ENCODE data around the gene TTLL1. TPM values are rescaled to one million over a fixed set of nuclear protein-coding genes. Genes with fewer than 3 reads are reported as not detected.

TTLL1 gene
- total and polyA plus RNA-seq, 9 of the 15 experiments (the other 6 are each of a cell fraction or from before 2014, with no cell fraction given): 0.06 to 0.85 (median 0.17) TPM

DNA sequence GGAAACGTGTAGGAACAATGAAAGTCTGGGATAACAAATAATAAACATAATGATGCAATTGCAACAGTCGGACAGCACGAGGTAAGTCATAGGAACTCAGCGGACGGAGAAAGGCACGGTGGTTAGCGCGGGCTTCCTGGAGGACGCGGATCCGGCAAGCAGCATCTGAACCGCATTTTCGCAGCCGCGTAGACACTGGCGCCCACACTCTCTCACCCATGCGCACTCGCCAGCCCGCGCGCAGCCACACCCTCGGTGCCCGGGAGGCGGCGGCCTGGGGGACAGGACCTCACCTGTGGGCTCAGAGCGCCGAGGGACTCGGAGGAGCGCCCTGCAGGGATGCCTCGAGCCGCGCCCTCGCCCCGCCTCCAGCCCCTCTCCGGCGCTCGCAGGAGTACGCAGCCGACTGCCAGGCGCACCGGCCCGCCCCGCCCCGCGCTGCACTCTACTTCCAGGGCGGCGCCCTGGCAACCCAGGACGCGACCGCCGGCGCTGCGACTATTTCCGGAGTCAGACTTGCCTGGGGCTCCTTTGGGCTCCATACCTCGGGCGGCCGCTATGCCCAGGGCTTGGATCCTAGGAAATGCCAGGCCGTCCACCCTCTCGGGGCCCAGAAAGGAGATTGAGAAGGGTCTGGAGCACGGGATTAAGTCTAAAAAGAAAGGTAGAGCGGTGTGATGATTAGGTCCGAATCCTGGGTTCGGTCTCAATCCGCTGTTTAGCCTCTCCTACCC is at the start of gene TTLL1 (continued):
- peak in 1 of 2 experiments; percentile 72 for TF ChIP-seq E2F6 (IDR thresholded peaks at IDR 0.05; ENCODE audit: borderline replicate concordance in 1 of 2, extremely low read depth in 1 of 2, insufficient read depth in 1 of 2, insufficient read length in 1 of 2, low read depth in 1 of 2, low read length in 1 of 2, poor library complexity in 1 of 2, severe bottlenecking in 1 of 2)
- TF ChIP-seq KDM4B (IDR thresholded peaks at IDR 0.05; ENCODE audit: borderline replicate concordance in 2 of 2, low read depth in 1 of 2): peak in 1 of 2 experiments; percentile 88; a peak in 1 of 4 replicates
- peak; percentile 84; the same call in 1 of the 2 replicates for TF ChIP-seq NKRF (IDR thresholded peaks at IDR 0.05; ENCODE audit: borderline replicate concordance)
- no peak for TF ChIP-seq CREB3 (tag; conservative IDR thresholded peaks at IDR 0.05; ENCODE audit: low read depth)
- no peak for TF ChIP-seq RCOR1 (IDR thresholded peaks at IDR 0.05; ENCODE audit: borderline replicate concordance in 1 of 2, low read depth in 2 of 2, low read length in 2 of 2)
- TF ChIP-seq KLF13 (tag; IDR thresholded peaks at IDR 0.05; ENCODE audit: borderline replicate concordance, low read depth): peak; percentile 60; the same call in 1 of the 2 replicates
- no peak for TF ChIP-seq CREB5 (CRISPR knock-in tag; IDR thresholded peaks at IDR 0.05)
- no peak for TF ChIP-seq TFE3 (CRISPR knock-in tag; IDR thresholded peaks at IDR 0.05)
- TF ChIP-seq PHF8 (IDR thresholded peaks at IDR 0.05; ENCODE audit: borderline replicate concordance, low read length): peak; percentile 63; the same call in 1 of the 2 replicates
- TF ChIP-seq ZNF408 (CRISPR knock-in tag; IDR thresholded peaks at IDR 0.05; ENCODE audit: low read depth): no peak
- no peak for TF ChIP-seq NONO (IDR thresholded peaks at IDR 0.05; ENCODE audit: low read depth in 2 of 2, low read length in 1 of 2)
- TF ChIP-seq SAP30 (IDR thresholded peaks at IDR 0.05; ENCODE audit: borderline replicate concordance, insufficient read depth, low read depth, low read length, poor library complexity, severe bottlenecking): peak; percentile 62
- 0 out of 2 replicates have a peak, but pooled peaks have one; percentile 8 for TF ChIP-seq BHLHE40 (IDR thresholded peaks at IDR 0.05; ENCODE audit: low read length)
- peak; percentile 74 to 79 for TF ChIP-seq MAZ (CRISPR knock-in tag; conservative IDR thresholded peaks at IDR 0.05 in 1 of 2, IDR thresholded peaks at IDR 0.05 in 1 of 2)
- TF ChIP-seq RBBP5 (IDR thresholded peaks at IDR 0.05; ENCODE audit: borderline replicate concordance, insufficient read depth, low read length, poor library complexity, severe bottlenecking): peak; percentile 24
- TF ChIP-seq ZNF316 (IDR thresholded peaks at IDR 0.05): peak; percentile 68
- TF ChIP-seq KDM2B (CRISPR knock-in tag; IDR thresholded peaks at IDR 0.05): no peak

Measured in K562 (cell line).